Measurements from ENCODE around the gene FBN3. TPM values are rescaled to one million over a fixed set of nuclear protein-coding genes. Genes with fewer than 3 reads are reported as not detected.

FBN3 gene
- total and polyA plus RNA-seq, 4 donors, result 7.5 to 31.7 (median 14.5) TPM

- Histone ChIP-seq H3K4me3 (ENCODE audit: low read depth, low read length) (no peak overlapping the region), H3K36me3 (ENCODE audit: control insufficient read depth, insufficient read depth, low read length) (peaks cover 70% of the 10 kb centered on the region), H3K27me3 (ENCODE audit: control insufficient read depth, insufficient read depth, low read length) (no peaks in the 10 kb centered on the region), H3K9me3 (ENCODE audit: control insufficient read depth, insufficient read depth, low read length) (no peaks in the 10 kb centered on the region), H3K27ac (ENCODE audit: low read depth, low read length) (no peak overlapping the region), H3K4me1 (ENCODE audit: control insufficient read depth, insufficient read depth, low read length) (no peaks in the 10 kb centered on the region)
- DNase-seq (ENCODE audit: low read depth in 4 of 6, low spot score in 6 of 6), result no peak
- WGBS (ENCODE audit: insufficient coverage), result 95% methylated on average over 13 of the region's 13 CpGs
Measured at GRCh38 chr19:8086849-8087248, 62.5 kb downstream of the FBN3 start.

- H3K9me3 ChIP-seq (ENCODE audit: control insufficient read depth, insufficient read depth, low read length), result no peaks in the 10 kb centered on the region
- H3K27me3 ChIP-seq (ENCODE audit: control insufficient read depth, insufficient read depth, low read length), result no peaks in the 10 kb centered on the region
- WGBS (ENCODE audit: insufficient coverage), result 44% methylated on average over 19 of the region's 20 CpGs
- DNase-seq (ENCODE audit: low read depth in 4 of 6, low spot score in 6 of 6), result no peak
- H3K4me1 ChIP-seq (ENCODE audit: control insufficient read depth, insufficient read depth, low read length), result no peaks in the 10 kb centered on the region
- H3K36me3 ChIP-seq (ENCODE audit: control insufficient read depth, insufficient read depth, low read length), result peaks cover 70% of the 10 kb centered on the region
- no peak overlapping the region for H3K4me3 ChIP-seq (ENCODE audit: low read depth, low read length)
- no peak overlapping the region for H3K27ac ChIP-seq (ENCODE audit: low read depth, low read length)
Measured at GRCh38 chr19:8085598-8086408, 63.6 kb downstream of the FBN3 start.

- Histone ChIP-seq H3K4me3 (ENCODE audit: low read depth, low read length) (no peak overlapping the region), H3K36me3 (ENCODE audit: control insufficient read depth, insufficient read depth, low read length) (peaks cover 62% of the 10 kb centered on the region), H3K9me3 (ENCODE audit: control insufficient read depth, insufficient read depth, low read length) (no peaks in the 10 kb centered on the region), H3K4me1 (ENCODE audit: control insufficient read depth, insufficient read depth, low read length) (no peaks in the 10 kb centered on the region), H3K27me3 (ENCODE audit: control insufficient read depth, insufficient read depth, low read length) (no peaks in the 10 kb centered on the region), H3K27ac (ENCODE audit: low read depth, low read length) (no peak overlapping the region)
- 94% methylated on average over 10 of the region's 13 CpGs for WGBS (ENCODE audit: insufficient coverage)
- DNase-seq (ENCODE audit: low read depth in 4 of 6, low spot score in 6 of 6), result no peak
Measured at GRCh38 chr19:8084152-8084551, 65.2 kb downstream of the FBN3 start.

- Histone ChIP-seq H3K9me3 (ENCODE audit: control insufficient read depth, insufficient read depth, low read length) (no peaks in the 10 kb centered on the region), H3K27me3 (ENCODE audit: control insufficient read depth, insufficient read depth, low read length) (no peaks in the 10 kb centered on the region), H3K4me3 (ENCODE audit: low read depth, low read length) (no peak overlapping the region), H3K36me3 (ENCODE audit: control insufficient read depth, insufficient read depth, low read length) (peaks cover 60% of the 10 kb centered on the region), H3K4me1 (ENCODE audit: control insufficient read depth, insufficient read depth, low read length) (no peaks in the 10 kb centered on the region), H3K27ac (ENCODE audit: low read depth, low read length) (no peak overlapping the region)
- WGBS (ENCODE audit: insufficient coverage), result 93% methylated on average over 12 of the region's 12 CpGs
- no peak for DNase-seq (ENCODE audit: low read depth in 4 of 6, low spot score in 6 of 6)
Measured at GRCh38 chr19:8083141-8083540, 66.3 kb downstream of the FBN3 start.

GRCh38 chr19:8081569-8082550, 67.5 kb downstream of the FBN3 start:
- 88% methylated on average over 6 of the region's 11 CpGs for WGBS (ENCODE audit: insufficient coverage)

GRCh38 chr19:8080832-8081231, 68.6 kb downstream of the FBN3 start:
- H3K4me1 ChIP-seq (ENCODE audit: control insufficient read depth, insufficient read depth, low read length), result no peaks in the 10 kb centered on the region
- peaks cover 47% of the 10 kb centered on the region for H3K36me3 ChIP-seq (ENCODE audit: control insufficient read depth, insufficient read depth, low read length)
- 94% methylated on average over 12 of the region's 12 CpGs for WGBS (ENCODE audit: insufficient coverage)
- H3K9me3 ChIP-seq (ENCODE audit: control insufficient read depth, insufficient read depth, low read length), result no peaks in the 10 kb centered on the region
- no peaks in the 10 kb centered on the region for H3K27me3 ChIP-seq (ENCODE audit: control insufficient read depth, insufficient read depth, low read length)
- H3K27ac ChIP-seq (ENCODE audit: low read depth, low read length), result no peak overlapping the region
- H3K4me3 ChIP-seq (ENCODE audit: low read depth, low read length), result no peak overlapping the region
- no peak for DNase-seq (ENCODE audit: low read depth in 4 of 6, low spot score in 6 of 6)

More at GRCh38 chr19:8081569-8082550, 67.5 kb downstream of the FBN3 start:
- no peaks in the 10 kb centered on the region for H3K27me3 ChIP-seq (ENCODE audit: control insufficient read depth, insufficient read depth, low read length)
- H3K4me3 ChIP-seq (ENCODE audit: low read depth, low read length), result no peak overlapping the region
- peaks cover 49% of the 10 kb centered on the region for H3K36me3 ChIP-seq (ENCODE audit: control insufficient read depth, insufficient read depth, low read length)
- no peak overlapping the region for H3K27ac ChIP-seq (ENCODE audit: low read depth, low read length)
- DNase-seq (ENCODE audit: low read depth in 4 of 6, low spot score in 6 of 6), result no peak
- no peaks in the 10 kb centered on the region for H3K4me1 ChIP-seq (ENCODE audit: control insufficient read depth, insufficient read depth, low read length)
- no peaks in the 10 kb centered on the region for H3K9me3 ChIP-seq (ENCODE audit: control insufficient read depth, insufficient read depth, low read length)

GRCh38 chr19:8079988-8080387, 69.4 kb downstream of the FBN3 start:
- H3K4me1 ChIP-seq (ENCODE audit: control insufficient read depth, insufficient read depth, low read length), result no peaks in the 10 kb centered on the region
- no peak overlapping the region for H3K27ac ChIP-seq (ENCODE audit: low read depth, low read length)
- WGBS (ENCODE audit: insufficient coverage), result 91% methylated on average over 5 of the region's 6 CpGs
- H3K9me3 ChIP-seq (ENCODE audit: control insufficient read depth, insufficient read depth, low read length), result no peaks in the 10 kb centered on the region
- no peak overlapping the region for H3K4me3 ChIP-seq (ENCODE audit: low read depth, low read length)
- no peaks in the 10 kb centered on the region for H3K27me3 ChIP-seq (ENCODE audit: control insufficient read depth, insufficient read depth, low read length)
- peaks cover 44% of the 10 kb centered on the region for H3K36me3 ChIP-seq (ENCODE audit: control insufficient read depth, insufficient read depth, low read length)
- DNase-seq (ENCODE audit: low read depth in 4 of 6, low spot score in 6 of 6), result no peak

GRCh38 chr19:8075158-8076074, 74.0 kb downstream of the FBN3 start:
- H3K4me3 ChIP-seq (ENCODE audit: low read depth, low read length), result no peak overlapping the region
- no peak overlapping the region for H3K27ac ChIP-seq (ENCODE audit: low read depth, low read length)
- WGBS (ENCODE audit: insufficient coverage), result 70% methylated on average over 6 of the region's 13 CpGs
- no peaks in the 10 kb centered on the region for H3K27me3 ChIP-seq (ENCODE audit: control insufficient read depth, insufficient read depth, low read length)
- peaks cover 55% of the 10 kb centered on the region for H3K36me3 ChIP-seq (ENCODE audit: control insufficient read depth, insufficient read depth, low read length)
- H3K4me1 ChIP-seq (ENCODE audit: control insufficient read depth, insufficient read depth, low read length), result no peaks in the 10 kb centered on the region
- no peak for DNase-seq (ENCODE audit: low read depth in 4 of 6, low spot score in 6 of 6)
- H3K9me3 ChIP-seq (ENCODE audit: control insufficient read depth, insufficient read depth, low read length), result peaks cover 6% of the 10 kb centered on the region

GRCh38 chr19:8074501-8074900, 74.9 kb downstream of the FBN3 start:
- H3K4me1 ChIP-seq (ENCODE audit: control insufficient read depth, insufficient read depth, low read length), result no peaks in the 10 kb centered on the region
- H3K9me3 ChIP-seq (ENCODE audit: control insufficient read depth, insufficient read depth, low read length), result peaks cover 10% of the 10 kb centered on the region
- H3K4me3 ChIP-seq (ENCODE audit: low read depth, low read length), result no peak overlapping the region
- no peak for DNase-seq (ENCODE audit: low read depth in 4 of 6, low spot score in 6 of 6)
- no peaks in the 10 kb centered on the region for H3K27me3 ChIP-seq (ENCODE audit: control insufficient read depth, insufficient read depth, low read length)
- peaks cover 50% of the 10 kb centered on the region for H3K36me3 ChIP-seq (ENCODE audit: control insufficient read depth, insufficient read depth, low read length)
- H3K27ac ChIP-seq (ENCODE audit: low read depth, low read length), result no peak overlapping the region
- WGBS (ENCODE audit: insufficient coverage), result 87% methylated on average over 1 of the region's 1 CpG
